Measurements from ENCODE around the gene KRT80.

KRT80 gene

DNA sequence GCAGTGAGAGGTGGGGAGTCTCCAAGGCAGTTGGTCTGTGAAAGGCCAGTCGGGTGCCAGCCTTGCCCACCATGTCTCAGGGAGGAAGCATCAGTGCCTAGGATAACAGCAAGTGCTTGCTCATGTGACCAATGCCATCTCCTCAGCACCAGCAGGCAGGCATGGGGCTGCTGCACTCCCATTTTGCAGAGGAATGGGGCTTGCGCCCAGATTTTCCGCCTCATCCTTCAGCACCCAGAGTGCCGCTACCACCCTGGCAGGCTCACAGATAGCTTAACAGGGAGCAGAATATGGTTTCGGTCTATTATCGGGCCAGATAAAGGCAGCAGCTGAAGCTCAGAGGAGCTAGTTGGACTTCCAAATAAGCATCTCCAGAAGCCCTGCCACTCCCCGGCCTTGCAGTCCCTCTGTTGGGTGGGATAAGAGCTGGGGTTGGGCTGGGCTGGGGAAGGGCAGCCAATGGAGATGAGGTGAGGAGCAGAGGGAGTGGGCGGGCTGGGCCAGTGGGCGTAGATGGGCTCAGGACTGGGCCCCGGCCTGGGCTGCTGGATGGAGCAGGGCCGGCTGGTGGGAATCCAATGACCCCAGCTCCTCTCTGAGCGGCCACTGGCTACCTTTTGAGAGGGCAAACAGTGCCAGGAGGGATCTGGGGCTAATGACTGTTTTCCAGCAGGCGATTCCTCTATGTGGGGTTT lies 8.4 kb upstream of the KRT80 start:
- Histone ChIP-seq H3K9me3 (ENCODE audit: low read length) (no peaks in the 10 kb centered on the region), H3K36me3 (ENCODE audit: insufficient read depth, low read length) (no peaks in the 10 kb centered on the region), H3K4me3 (ENCODE audit: low read depth in 1 of 2, low read length in 2 of 2) (no peak overlapping the region), H3K27ac (ENCODE audit: low read depth, low read length) (no peak overlapping the region), H3K27me3 (ENCODE audit: control insufficient read depth in 1 of 2, insufficient read depth in 2 of 2, low read length in 2 of 2) (no peaks in the 10 kb centered on the region), H3K4me1 (ENCODE audit: insufficient read depth, low read length) (peaks cover under 1% of the 10 kb centered on the region), H3K9ac (ENCODE audit: low read length) (no peak overlapping the region)

DNA sequence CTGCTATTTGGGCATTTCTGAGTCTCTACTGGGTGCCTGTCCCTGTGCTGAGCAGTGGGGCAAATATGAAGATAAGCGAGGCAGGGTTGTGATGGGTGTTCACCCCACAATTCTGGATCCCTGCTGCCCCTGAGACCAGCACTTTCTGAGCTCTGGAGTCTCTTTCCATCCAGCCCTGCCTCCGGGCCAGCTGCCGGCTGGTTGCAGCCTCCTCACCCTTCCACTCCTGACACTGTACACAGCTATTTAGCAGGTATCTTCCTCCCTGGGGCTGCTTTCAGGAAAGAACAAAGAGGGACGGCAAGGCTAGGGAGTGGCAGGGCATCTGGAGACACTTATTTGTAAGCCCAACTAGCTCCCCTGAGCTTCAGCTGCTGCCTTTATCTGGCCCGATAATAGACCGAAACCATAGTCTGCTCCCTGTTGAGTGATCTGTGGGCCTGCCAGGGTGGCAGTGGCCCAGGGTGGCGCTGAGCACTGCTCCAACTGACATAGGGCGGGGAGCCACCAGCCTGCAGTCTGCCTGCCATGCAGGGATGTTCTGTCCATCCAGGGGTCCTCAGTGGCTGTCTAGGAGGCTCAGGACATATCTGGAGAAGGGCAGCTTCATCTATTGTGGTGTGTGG lies 7.6 kb upstream of the KRT80 start:
- H3K36me3 ChIP-seq (ENCODE audit: insufficient read depth, low read length) = no peaks in the 10 kb centered on the region
- no peak overlapping the region for H3K27ac ChIP-seq (ENCODE audit: low read depth, low read length)
- no peak overlapping the region for H3K4me3 ChIP-seq (ENCODE audit: low read depth in 1 of 2, low read length in 2 of 2)
- no peaks in the 10 kb centered on the region for H3K27me3 ChIP-seq (ENCODE audit: control insufficient read depth in 1 of 2, insufficient read depth in 2 of 2, low read length in 2 of 2)
- peaks cover 9% of the 10 kb centered on the region for H3K4me1 ChIP-seq (ENCODE audit: insufficient read depth, low read length)
- H3K9ac ChIP-seq (ENCODE audit: low read length) = no peak overlapping the region
- no peaks in the 10 kb centered on the region for H3K9me3 ChIP-seq (ENCODE audit: low read length)

DNA sequence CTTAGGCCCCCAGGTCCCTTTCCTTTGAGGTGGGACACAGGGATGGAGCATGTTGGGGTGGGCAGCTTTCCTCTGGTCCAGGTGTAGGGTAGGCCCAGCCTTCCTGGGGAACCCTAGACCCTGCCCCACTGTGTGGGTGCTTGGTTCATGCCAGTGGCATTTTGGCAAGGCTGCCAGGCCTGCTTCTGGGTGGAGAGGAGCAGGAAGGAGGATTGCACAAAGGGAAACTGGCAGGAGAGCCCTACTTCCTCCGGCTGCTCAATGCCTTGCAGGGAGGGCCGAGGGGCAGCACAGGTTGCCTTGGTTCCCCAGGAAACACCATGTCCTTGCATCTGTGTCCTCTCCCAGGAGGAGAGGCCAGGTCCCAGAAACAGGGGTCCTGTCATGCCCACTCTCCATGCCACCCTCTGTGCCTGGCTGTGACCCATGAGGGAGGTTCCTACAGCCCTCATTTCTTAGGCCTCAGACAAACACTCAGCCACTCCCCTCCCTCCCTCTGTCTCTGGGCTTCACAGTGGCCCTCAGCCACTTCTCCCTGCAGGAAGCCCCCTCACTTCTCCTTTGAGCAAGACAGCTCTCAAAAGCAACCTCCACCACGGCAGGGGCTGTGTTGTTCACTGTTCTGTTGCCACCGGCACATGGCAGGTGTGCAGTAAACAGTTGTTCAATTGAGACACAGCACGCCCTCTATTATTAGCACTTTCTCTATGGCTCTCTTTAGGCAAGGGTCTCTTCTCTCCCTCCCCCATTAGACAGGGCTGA lies 6.8 kb upstream of the KRT80 start:
- Histone ChIP-seq H3K27ac (ENCODE audit: low read depth, low read length) (no peak overlapping the region), H3K9ac (ENCODE audit: low read length) (no peak overlapping the region), H3K4me3 (ENCODE audit: low read depth in 1 of 2, low read length in 2 of 2) (no peak overlapping the region), H3K27me3 (ENCODE audit: control insufficient read depth in 1 of 2, insufficient read depth in 2 of 2, low read length in 2 of 2) (no peaks in the 10 kb centered on the region), H3K9me3 (ENCODE audit: low read length) (no peaks in the 10 kb centered on the region), H3K36me3 (ENCODE audit: insufficient read depth, low read length) (no peaks in the 10 kb centered on the region), H3K4me1 (ENCODE audit: insufficient read depth, low read length) (peaks cover 16% of the 10 kb centered on the region)

DNA sequence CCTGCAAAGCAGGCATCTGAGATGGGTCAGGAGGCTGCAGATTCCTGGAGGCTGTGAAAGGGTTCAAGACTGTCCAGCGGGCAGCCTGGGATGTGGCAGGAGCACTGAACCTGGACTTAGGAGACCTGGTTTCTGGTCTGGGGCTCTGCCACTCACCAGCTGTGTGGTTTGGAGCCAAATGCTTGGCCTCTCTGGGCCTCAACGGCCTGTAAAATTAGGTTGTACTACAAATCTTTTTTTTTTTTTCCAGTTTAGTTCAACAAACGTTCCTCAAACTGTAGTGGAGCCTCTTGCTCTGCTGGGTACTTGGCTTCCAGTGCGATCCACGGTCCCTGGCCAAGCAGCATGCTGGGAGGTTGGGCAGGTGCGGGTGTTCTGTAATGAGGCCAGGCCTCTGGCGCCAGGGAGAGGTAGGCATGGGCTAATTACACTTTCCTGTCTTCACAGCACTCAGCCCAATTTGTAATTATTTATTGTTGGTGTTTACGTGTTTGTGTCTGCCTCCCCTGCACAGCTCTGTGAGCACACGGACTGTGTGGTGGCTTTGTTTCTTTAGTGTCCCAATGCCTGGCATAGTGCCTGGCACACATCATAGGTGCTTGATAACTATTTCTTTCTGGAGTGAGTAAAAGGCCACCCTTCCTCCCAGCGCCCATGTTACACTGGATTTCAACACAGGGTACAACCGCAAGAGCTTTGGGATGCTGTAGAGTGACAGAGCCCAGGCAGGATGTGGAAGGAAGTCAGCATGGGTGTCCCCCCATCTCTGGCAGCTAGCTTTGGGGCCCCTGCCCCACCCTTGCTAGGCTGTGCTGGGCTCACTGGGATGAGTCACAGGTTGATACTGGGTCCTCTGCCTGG lies 5.8 kb upstream of the KRT80 start:
- H3K27ac ChIP-seq (ENCODE audit: low read depth, low read length) = no peak overlapping the region
- no peak overlapping the region for H3K4me3 ChIP-seq (ENCODE audit: low read depth in 1 of 2, low read length in 2 of 2)
- no peaks in the 10 kb centered on the region for H3K9me3 ChIP-seq (ENCODE audit: low read length)
- no peaks in the 10 kb centered on the region for H3K27me3 ChIP-seq (ENCODE audit: control insufficient read depth in 1 of 2, insufficient read depth in 2 of 2, low read length in 2 of 2)
- H3K4me1 ChIP-seq (ENCODE audit: insufficient read depth, low read length) = peaks cover 27% of the 10 kb centered on the region
- no peak overlapping the region for H3K9ac ChIP-seq (ENCODE audit: low read length)
- H3K36me3 ChIP-seq (ENCODE audit: insufficient read depth, low read length) = no peaks in the 10 kb centered on the region

DNA sequence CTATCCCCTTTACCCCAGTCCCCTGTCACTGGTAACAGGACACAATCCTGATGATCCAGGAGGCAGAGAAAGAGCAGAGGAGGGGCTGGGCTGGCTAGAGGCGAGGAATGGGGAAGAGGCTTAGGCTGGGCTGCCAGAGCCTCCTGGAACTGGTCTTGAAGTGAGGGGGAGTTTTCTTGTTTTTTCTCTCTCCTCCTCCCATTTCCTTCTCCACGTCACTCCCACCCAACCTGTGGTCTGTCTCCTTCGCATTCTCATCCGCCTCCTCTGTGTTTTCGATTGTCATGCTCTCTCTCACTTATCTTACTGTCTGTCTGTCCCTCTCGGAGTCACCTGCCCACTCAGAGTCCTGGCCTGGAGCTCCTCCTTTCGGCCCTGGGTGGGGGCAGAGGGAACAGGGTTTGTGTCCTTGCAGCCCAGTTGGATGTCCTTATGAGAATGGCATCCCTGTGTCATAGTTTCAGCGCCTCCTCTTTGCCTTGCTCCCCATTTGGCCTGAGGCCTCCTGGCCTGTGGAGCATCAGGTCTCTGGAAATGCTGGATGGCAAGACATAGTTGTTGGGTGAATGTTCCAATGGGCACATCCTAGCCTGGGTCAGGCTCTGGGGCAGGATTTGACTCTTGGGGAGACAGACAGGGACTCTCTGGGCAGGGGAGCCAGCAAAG lies 3.4 kb upstream of the KRT80 start:
- H3K9me3 ChIP-seq (ENCODE audit: low read length) = no peaks in the 10 kb centered on the region
- no peak overlapping the region for H3K9ac ChIP-seq (ENCODE audit: low read length)
- H3K27ac ChIP-seq (ENCODE audit: low read depth, low read length) = no peak overlapping the region
- H3K4me3 ChIP-seq (ENCODE audit: low read depth in 1 of 2, low read length in 2 of 2) = no peak overlapping the region
- H3K36me3 ChIP-seq (ENCODE audit: insufficient read depth, low read length) = no peaks in the 10 kb centered on the region
- H3K27me3 ChIP-seq (ENCODE audit: control insufficient read depth in 1 of 2, insufficient read depth in 2 of 2, low read length in 2 of 2) = no peaks in the 10 kb centered on the region
- H3K4me1 ChIP-seq (ENCODE audit: insufficient read depth, low read length) = peaks cover 42% of the 10 kb centered on the region

DNA sequence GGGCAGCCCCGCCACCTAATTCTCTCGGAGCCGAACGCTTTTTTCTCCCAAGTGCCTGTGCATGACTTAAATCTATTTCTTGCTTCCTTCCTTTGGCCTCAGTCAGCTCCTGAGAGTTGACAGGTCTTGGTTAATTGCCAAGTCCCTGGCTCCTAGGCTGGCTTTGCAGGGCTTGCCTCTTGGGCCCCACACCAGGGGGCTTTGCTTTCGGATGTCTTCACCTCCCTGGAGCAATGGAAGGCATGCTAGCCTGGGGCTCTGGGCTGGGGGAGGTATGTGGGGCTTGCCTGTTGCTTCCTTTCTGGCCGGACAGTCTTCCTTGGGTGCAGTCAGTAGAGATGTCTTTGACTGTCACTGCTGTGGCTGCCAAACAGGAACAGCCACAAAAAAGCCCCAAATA lies 2.2 kb upstream of the KRT80 start:
- Histone ChIP-seq H3K9me3 (ENCODE audit: low read length) (no peaks in the 10 kb centered on the region), H3K27me3 (ENCODE audit: control insufficient read depth in 1 of 2, insufficient read depth in 2 of 2, low read length in 2 of 2) (no peaks in the 10 kb centered on the region), H3K9ac (ENCODE audit: low read length) (no peak overlapping the region), H3K4me3 (ENCODE audit: low read depth in 1 of 2, low read length in 2 of 2) (no peak overlapping the region), H3K27ac (ENCODE audit: low read depth, low read length) (no peak overlapping the region), H3K36me3 (ENCODE audit: insufficient read depth, low read length) (no peaks in the 10 kb centered on the region), H3K4me1 (ENCODE audit: insufficient read depth, low read length) (peaks cover 42% of the 10 kb centered on the region)

DNA sequence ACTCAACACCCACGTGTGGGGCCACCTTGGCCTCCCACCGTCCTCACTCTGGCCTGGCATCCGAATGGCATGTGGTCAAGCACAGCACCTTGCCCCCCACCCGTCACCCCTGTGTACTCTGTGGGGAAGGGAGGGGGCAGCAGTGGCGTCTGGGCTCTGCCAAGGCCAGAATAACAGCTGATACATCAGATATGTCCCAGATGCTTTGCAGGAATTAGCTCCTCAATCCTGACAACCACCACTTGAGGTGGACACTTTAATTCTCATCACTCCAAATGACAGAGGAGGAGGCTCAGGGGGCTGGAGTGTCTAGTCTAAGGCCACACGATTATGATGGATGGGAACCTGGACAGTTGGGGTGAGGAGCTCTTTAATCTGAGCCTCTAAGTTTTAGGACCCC lies 1.7 kb upstream of the KRT80 start:
- Histone ChIP-seq H3K36me3 (ENCODE audit: insufficient read depth, low read length) (no peaks in the 10 kb centered on the region), H3K4me3 (ENCODE audit: low read depth in 1 of 2, low read length in 2 of 2) (no peak overlapping the region), H3K27ac (ENCODE audit: low read depth, low read length) (no peak overlapping the region), H3K4me1 (ENCODE audit: insufficient read depth, low read length) (peaks cover 42% of the 10 kb centered on the region), H3K9me3 (ENCODE audit: low read length) (no peaks in the 10 kb centered on the region), H3K27me3 (ENCODE audit: control insufficient read depth in 1 of 2, insufficient read depth in 2 of 2, low read length in 2 of 2) (no peaks in the 10 kb centered on the region), H3K9ac (ENCODE audit: low read length) (no peak overlapping the region)

DNA sequence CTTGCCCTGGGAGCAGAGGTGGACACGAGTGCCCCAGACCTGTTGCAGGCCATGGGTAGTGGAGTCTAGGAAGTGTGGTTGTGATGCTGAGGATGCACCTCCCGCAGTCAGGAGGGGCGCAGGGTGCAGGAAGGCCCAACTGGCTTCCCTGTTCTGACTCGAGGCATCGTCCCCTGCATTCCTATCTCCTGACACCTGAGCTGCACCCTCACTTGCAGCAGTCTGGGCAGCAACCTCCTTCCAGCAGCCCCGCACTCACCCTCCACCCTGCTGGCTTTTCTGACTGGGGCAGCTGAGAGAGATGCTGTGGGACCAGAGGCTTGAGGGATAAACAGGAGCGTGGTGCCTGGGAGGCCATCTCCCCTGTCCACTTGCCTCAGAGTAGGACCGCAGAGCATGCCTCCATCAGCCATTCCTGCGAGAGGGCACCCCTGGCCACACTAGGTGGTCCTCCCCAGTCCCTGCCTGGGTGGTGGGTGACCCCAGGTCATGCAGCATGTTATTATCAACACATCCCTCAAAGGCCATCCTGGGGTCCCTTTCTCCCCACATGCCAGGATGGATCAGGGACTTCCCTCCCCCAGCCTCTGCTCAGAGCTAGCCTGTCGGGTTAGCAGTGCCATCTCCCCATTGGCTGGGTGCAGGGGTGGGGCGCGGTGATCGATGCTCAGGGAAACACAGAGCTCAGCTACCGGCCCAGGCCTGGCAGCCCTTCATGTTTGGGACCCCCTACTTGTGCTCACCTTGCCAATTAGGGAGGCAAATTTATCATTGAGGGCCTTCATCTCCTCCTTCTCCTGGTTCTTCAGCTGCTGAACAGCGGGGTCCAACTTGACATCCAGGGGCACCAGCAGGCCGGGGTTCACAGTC lies 719 bp downstream of the KRT80 start:
- Histone ChIP-seq H3K27me3 (ENCODE audit: control insufficient read depth in 1 of 2, insufficient read depth in 2 of 2, low read length in 2 of 2) (no peaks in the 10 kb centered on the region), H3K9me3 (ENCODE audit: low read length) (no peaks in the 10 kb centered on the region), H3K9ac (ENCODE audit: low read length) (no peak overlapping the region), H3K36me3 (ENCODE audit: insufficient read depth, low read length) (no peaks in the 10 kb centered on the region), H3K27ac (ENCODE audit: low read depth, low read length) (no peak overlapping the region), H3K4me3 (ENCODE audit: low read depth in 1 of 2, low read length in 2 of 2) (no peak overlapping the region), H3K4me1 (ENCODE audit: insufficient read depth, low read length) (peaks cover 45% of the 10 kb centered on the region)

GRCh38 chr12:52189376-52190174 lies 2.2 kb downstream of the KRT80 start:
- no peak overlapping the region for H3K4me3 ChIP-seq (ENCODE audit: low read depth in 1 of 2, low read length in 2 of 2)
- H3K9me3 ChIP-seq (ENCODE audit: low read length) = no peaks in the 10 kb centered on the region
- no peaks in the 10 kb centered on the region for H3K27me3 ChIP-seq (ENCODE audit: control insufficient read depth in 1 of 2, insufficient read depth in 2 of 2, low read length in 2 of 2)
- no peak overlapping the region for H3K9ac ChIP-seq (ENCODE audit: low read length)
- H3K27ac ChIP-seq (ENCODE audit: low read depth, low read length) = no peak overlapping the region
- H3K4me1 ChIP-seq (ENCODE audit: insufficient read depth, low read length) = peaks cover 49% of the 10 kb centered on the region
- H3K36me3 ChIP-seq (ENCODE audit: insufficient read depth, low read length) = no peaks in the 10 kb centered on the region

- Histone ChIP-seq H3K9me3 (ENCODE audit: low read length) (no peaks in the 10 kb centered on the region), H3K4me3 (ENCODE audit: low read depth in 1 of 2, low read length in 2 of 2) (no peak overlapping the region), H3K27ac (ENCODE audit: low read depth, low read length) (no peak overlapping the region), H3K27me3 (ENCODE audit: control insufficient read depth in 1 of 2, insufficient read depth in 2 of 2, low read length in 2 of 2) (no peaks in the 10 kb centered on the region), H3K4me1 (ENCODE audit: insufficient read depth, low read length) (peaks cover 40% of the 10 kb centered on the region), H3K36me3 (ENCODE audit: insufficient read depth, low read length) (no peaks in the 10 kb centered on the region), H3K9ac (ENCODE audit: low read length) (no peak overlapping the region)
Measured at GRCh38 chr12:52188658-52189057, 3.2 kb downstream of the KRT80 start.
